GM12878 (cell line): ENCODE data around the gene MFAP1. TPM values are rescaled to one million over a fixed set of nuclear protein-coding genes. Genes with fewer than 3 reads are reported as not detected.

Source experiments
- BCL3 ChIP-seq: IDR thresholded peaks from 2 replicates; pipeline ENCODE4 v1.6.1; 2011; ENCODE audit warnings: borderline replicate concordance, low read depth, mild to moderate bottlenecking, moderate library complexity, low read length; ENCODE audit not compliant: insufficient read depth, poor library complexity, severe bottlenecking
- BRCA1 ChIP-seq: IDR thresholded peaks from 2 replicates; pipeline ENCODE4 v1.6.1; 2011; ENCODE audit warnings: low read depth, low read length, improper control_type of control experiment
- CREM ChIP-seq: IDR thresholded peaks from 2 replicates; pipeline ENCODE4 v1.6.1; 2014; ENCODE audit warnings: antibody characterized with exemption, low read depth
- EED ChIP-seq: sonication (generic); IDR thresholded peaks from 2 replicates; pipeline ENCODE4 v1.6.1; 2016; ENCODE audit warnings: antibody characterized with exemption, low read depth
- EGR1 ChIP-seq, 2 experiments: IDR thresholded peaks; 1 replicate in 1 of 2; 2 replicates in 1 of 2; pipeline ENCODE4 v1.6.1; 2011 to 2012; ENCODE audit warnings: low read depth in 2 of 2, low read length in 2 of 2, borderline replicate concordance in 1 of 2, mild to moderate bottlenecking in 1 of 2, moderate library complexity in 1 of 2
- GABPA ChIP-seq: IDR thresholded peaks from 2 replicates; pipeline ENCODE4 v1.6.1; 2014; ENCODE audit warnings: antibody characterized with exemption, low read depth, mild to moderate bottlenecking, inconsistent platforms
- IRF3 ChIP-seq: fragments of 450-650 bp; IDR thresholded peaks from 2 replicates; pipeline ENCODE4 v1.6.1; 2014; ENCODE audit warnings: mild to moderate bottlenecking
- IRF4 ChIP-seq: IDR thresholded peaks from 2 replicates; pipeline ENCODE4 v1.6.1; 2011; ENCODE audit warnings: low read depth, low read length
- JUNB ChIP-seq: IDR thresholded peaks from 2 replicates; pipeline ENCODE4 v1.6.1; 2016; ENCODE audit warnings: antibody characterized with exemption, mild to moderate bottlenecking
- MEF2B ChIP-seq: fragments of 450-650 bp; IDR thresholded peaks from 2 replicates; pipeline ENCODE4 v1.6.1; 2018; ENCODE audit warnings: mild to moderate bottlenecking, moderate library complexity; ENCODE audit not compliant: partially characterized antibody, poor library complexity, severe bottlenecking
- MTA2 ChIP-seq: fragments of 450-650 bp; IDR thresholded peaks from 2 replicates; pipeline ENCODE4 v1.6.1; 2016; ENCODE audit warnings: low read depth, mild to moderate bottlenecking, moderate library complexity
- MYC ChIP-seq: IDR thresholded peaks from 2 replicates; pipeline ENCODE4 v1.6.1; 2011; ENCODE audit warnings: mild to moderate bottlenecking, low read length, moderate library complexity, inconsistent platforms; ENCODE audit not compliant: insufficient read depth, insufficient replicate concordance, insufficient read length, severe bottlenecking
- NFYA ChIP-seq: IDR thresholded peaks from 2 replicates; pipeline ENCODE4 v1.6.1; 2011; ENCODE audit warnings: low read depth, mild to moderate bottlenecking, low read length, improper control_type of control experiment, borderline replicate concordance
- RELB ChIP-seq: fragments of 450-650 bp; IDR thresholded peaks from 2 replicates; pipeline ENCODE4 v1.6.1; 2017; ENCODE audit warnings: low read depth, mild to moderate bottlenecking, moderate library complexity
- SREBF2 ChIP-seq: IDR thresholded peaks from 2 replicates; pipeline ENCODE4 v1.6.1; 2012; ENCODE audit warnings: mild to moderate bottlenecking, low read length
- STAT1 ChIP-seq: fragments of 450-650 bp; conservative IDR thresholded peaks from 2 replicates; pipeline ENCODE4 v1.6.1; 2014; ENCODE audit warnings: antibody characterized with exemption, mild to moderate bottlenecking
- TCF12 ChIP-seq: IDR thresholded peaks from 2 replicates; pipeline ENCODE4 v1.6.1; 2011; ENCODE audit warnings: low read depth, mild to moderate bottlenecking, low read length
- TCF3 ChIP-seq: IDR thresholded peaks from 2 replicates; pipeline ENCODE4 v1.6.1; 2012; ENCODE audit warnings: low read depth, mild to moderate bottlenecking, low read length, borderline replicate concordance; ENCODE audit not compliant: insufficient read depth
- ZBTB4 ChIP-seq: fragments of 450-650 bp; formaldehyde crosslinking; IDR thresholded peaks from 2 replicates; pipeline ENCODE4 v1.4.0; 2022; ENCODE audit warnings: mild to moderate bottlenecking, moderate library complexity
- ZNF207 ChIP-seq: fragments of 450-650 bp; IDR thresholded peaks from 2 replicates; pipeline ENCODE4 v1.6.1; 2014; ENCODE audit warnings: antibody characterized with exemption, mild to moderate bottlenecking, borderline replicate concordance
- ZNF622 ChIP-seq: fragments of 450-650 bp; IDR thresholded peaks from 2 replicates; pipeline ENCODE4 v1.6.1; 2017; ENCODE audit warnings: mild to moderate bottlenecking, inconsistent platforms
- polyA plus RNA-seq, 11 experiments: library from polyadenylated mRNA; depleted of rRNA in 4 of 11; unstranded in 6 of 11; stranded (reverse) in 5 of 11; fragments of >200 nt; fragmentation: Nextera tagmentation in 4 of 11; fragmentation: Illumina TruSeq in 1 of 11; extraction: Ambion mirVana in 4 of 11; extraction: Trizol in 1 of 11; gene quantifications; 1 replicate in 1 of 11; 2 replicates in 10 of 11; pipeline versions ENCODE4 v1.2.1 to v1.2.3, GENCODE V29; 2011 to 2016; ENCODE audit warnings: inconsistent platforms in 2 of 11, missing spikeins in 2 of 11, low read depth in 1 of 11
- total RNA-seq, 4 experiments: library from RNA; depleted of rRNA in 3 of 4; stranded (reverse); fragments of >200 nt in 3 of 4; fragmentation: Illumina TruSeq in 1 of 4; extraction: Trizol in 1 of 4; gene quantifications; 2 replicates each; pipeline versions ENCODE4 v1.2.1 to v1.2.3, GENCODE V29; 2013 to 2021

MFAP1 gene
- total and polyA plus RNA-seq, 10 of the 15 experiments (the other 5 are each of a cell fraction or from before 2014, with no cell fraction given), result 24.5 to 67.3 (median 47.4) TPM

- TF ChIP-seq GABPA, result 0 out of 2 replicates have a peak, but pooled peaks have one; percentile 7
- TF ChIP-seq NFYA, result no peak
- TF ChIP-seq BCL3, result no peak
- no peak for TF ChIP-seq TCF12
- peak; percentile 67; the same call in 1 of the 2 replicates for TF ChIP-seq EED
- no peak for TF ChIP-seq SREBF2
- TF ChIP-seq ZBTB4 (CRISPR knock-in tag), result no peak
- no peak for TF ChIP-seq EGR1 (IDR thresholded peaks at IDR 0.05; ENCODE audit: borderline replicate concordance in 1 of 2, low read depth in 2 of 2, low read length in 2 of 2)
- TF ChIP-seq MYC, result no peak
- no peak for TF ChIP-seq BRCA1
- TF ChIP-seq JUNB, result peak; percentile 49; the same call in 1 of the 2 replicates
- TF ChIP-seq ZNF207, result peak; percentile 85; the same call in 1 of the 2 replicates
- TF ChIP-seq MEF2B, result peak; percentile 84
- peak; percentile 59; the same call in 1 of the 2 replicates for TF ChIP-seq IRF4
- no peak for TF ChIP-seq TCF3
- no peak for TF ChIP-seq ZNF622
- peak; percentile 100 for TF ChIP-seq MTA2
- no peak for TF ChIP-seq STAT1
- peak; percentile 48; the same call in 1 of the 2 replicates for TF ChIP-seq CREM
- peak; percentile 94 for TF ChIP-seq RELB
- TF ChIP-seq IRF3, result no peak
Observed at GRCh38 chr15:43808960-43809678, 15.4 kb downstream of the MFAP1 start (continued).
